Measurements from ENCODE around the gene UBL3.

UBL3 gene, protein sequence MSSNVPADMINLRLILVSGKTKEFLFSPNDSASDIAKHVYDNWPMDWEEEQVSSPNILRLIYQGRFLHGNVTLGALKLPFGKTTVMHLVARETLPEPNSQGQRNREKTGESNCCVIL

DNA sequence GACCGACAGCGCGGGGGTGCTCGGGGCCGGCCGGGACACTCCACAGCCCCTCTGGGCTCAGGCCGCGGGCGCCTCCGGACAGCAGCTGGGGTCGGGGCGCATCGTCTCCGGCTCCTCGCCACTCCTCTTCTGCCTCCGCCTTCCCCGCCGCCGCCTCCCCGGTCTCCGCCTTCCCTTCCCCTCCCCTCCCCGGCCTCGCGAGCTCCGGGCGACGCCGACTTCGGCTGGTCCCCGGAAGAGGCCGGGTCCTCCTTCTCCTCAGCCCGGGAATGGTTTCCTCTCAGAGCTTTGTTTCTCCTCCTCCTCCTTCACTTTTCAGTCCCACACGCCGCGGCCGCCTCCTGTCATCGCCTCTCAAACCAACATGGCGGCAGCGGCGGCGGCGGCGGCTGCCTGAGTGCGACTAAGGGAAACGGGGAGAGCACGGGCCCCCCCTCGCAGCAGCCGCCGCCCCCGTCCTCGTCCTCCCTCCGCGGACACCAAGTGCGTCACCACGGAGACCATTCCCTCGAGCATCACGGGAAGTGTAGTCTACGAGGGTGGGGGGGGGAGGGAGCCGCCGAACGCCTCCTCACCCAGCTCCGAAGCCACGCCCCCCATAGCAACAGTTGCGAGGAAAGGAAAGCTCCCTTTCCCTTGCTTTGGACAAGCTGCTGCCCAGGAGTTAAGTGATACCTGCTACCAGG is at the start of gene UBL3:
UBL3 (minus strand) TSS at position 405 of the 686 bp plus-strand sequence. CDS start 1,079 bp downstream, outside the sequence.
- peak; percentile 84 for DNase-seq

DNA sequence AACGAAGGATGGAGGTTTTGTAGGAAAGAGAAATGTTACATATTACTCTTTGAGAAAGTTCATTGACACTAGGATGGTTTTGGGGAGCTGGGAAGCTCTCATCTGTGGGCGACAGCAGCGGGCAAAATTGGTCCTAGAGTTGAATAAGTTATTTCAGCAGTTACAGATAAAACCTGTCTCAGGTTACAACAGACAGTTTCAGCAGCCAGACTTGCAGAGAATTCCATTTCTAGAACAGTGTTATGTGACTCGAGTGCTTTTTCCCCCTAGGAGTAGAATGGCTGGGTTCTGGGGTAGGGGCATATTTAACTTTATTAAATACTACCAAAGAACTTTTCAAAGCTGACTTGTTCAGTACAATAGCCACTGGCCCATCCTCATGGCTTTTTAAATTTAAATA is 46.7 kb upstream of the UBL3 start:
- no peak for DNase-seq

DNA sequence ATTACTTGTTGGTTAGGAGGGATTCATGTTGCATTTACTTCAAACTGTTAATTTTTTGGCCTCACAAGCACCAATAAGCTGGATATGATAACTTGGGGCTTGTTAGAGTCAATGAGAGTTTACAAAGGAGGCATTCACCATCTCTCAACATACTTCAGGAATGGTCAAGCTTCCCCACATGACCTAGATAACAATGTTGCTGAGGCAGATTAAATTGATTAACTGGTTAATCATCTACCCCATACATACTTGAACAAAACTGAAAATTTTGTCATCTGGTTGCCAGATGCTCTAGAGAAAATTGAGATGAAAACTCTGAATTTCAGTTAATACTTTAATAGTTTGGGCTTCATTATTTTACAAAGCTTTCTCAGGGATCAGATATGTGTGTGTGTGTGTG is 43.0 kb upstream of the UBL3 start:
- no peak for DNase-seq

DNA sequence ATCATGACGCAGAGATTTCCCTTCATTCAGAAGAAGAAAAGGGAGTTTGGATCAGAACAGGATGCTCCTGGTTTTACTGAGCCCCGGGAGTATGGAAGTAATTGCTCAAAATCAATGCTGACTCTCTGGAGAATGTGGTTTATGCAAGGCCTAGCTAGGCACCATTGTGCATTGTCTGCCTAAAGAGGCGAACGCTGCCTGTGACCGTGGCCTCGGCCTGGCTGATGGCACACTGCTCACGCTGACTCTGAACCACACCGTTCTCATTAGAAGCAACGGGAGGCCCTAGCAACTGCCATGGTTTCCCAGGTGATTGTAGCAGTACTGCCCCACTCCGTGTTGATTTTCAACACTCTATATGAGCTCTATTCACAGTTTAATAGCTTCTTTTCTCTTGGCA is 41.7 kb upstream of the UBL3 start:
- DNase-seq = no peak

DNA sequence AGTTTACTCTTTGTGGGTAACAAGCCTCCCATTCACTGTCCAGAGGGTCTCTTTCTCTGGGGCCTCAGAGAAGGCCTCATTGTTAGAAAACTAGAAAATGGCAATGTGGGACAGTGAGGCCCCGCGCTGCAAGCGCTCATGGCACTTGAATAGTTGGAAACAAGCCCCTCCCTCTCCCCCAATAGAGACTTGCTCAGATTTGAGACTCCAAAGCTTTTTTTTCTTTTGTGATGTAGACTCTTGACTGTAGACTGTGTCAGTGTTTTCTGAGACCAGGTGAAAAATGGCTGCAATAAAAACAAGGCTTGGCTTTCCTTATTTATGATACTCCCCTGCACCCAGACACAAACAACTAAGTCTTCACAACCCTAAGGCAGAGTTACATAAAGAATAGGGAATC is 38.7 kb upstream of the UBL3 start:
- DNase-seq = no peak

DNA sequence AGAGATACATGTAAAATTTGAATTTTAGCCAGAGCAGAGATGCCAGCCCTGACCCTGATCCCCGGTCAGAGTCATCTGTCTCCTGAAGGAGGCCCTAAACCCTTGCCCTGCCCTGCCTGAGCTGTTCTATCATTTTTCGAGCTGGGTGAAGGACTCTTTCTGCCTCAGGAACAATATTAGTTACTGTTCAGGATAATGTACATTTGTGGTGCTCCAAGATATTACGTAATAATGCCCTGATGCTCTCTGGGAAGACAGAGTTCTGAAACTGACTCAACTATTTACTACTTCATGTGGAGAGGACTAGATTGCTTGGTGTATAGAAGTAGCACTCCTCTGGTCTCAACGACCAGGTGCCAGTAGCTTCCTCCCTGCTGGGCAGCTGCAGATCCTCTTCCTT is 37.9 kb upstream of the UBL3 start:
- DNase-seq = peak; percentile 43

DNA sequence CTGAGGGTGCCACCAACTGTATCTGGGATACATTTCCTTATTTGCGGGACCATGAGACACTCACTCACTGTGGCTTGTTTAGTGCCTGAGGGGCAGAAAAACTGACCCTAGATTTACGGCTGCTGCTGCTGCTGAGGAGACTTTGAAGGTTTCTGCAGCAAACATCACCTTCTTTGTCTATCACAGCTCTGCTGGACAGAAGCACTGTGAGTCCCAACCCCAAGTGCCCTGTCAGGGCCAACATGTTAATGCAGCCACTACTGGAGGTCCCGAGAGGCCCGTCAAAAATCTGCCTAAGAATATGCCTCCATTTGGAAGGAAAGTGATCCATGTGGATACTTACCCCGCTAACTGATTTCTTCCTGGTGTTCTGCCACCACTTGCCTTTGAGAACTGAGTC is 37.3 kb upstream of the UBL3 start:
- no peak for DNase-seq

DNA sequence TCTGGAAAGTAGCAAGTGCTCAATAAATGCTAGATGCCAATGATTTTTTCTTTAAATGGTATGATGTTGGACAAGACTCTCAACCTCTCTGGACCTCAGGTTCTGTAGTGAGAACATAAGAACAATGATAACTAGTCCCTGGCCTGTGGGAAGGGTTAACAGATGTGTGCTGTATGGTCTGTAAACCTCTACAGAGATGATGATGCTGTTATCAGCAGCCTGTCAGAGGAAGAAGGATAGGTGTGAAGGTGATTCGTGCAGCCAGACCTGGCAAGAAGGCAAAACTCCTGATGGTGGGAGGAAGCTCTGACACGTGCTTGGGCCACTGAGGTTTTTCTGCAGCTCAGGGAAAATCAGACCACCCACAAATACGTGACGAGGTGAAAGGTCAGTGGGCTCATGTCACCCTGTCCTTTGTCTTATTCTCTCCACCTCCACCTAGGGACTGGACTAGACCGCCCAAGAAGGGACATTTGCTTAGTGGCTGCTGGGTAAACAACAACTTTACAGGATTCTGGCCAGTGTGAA is 36.7 kb upstream of the UBL3 start:
- no peak for DNase-seq

DNA sequence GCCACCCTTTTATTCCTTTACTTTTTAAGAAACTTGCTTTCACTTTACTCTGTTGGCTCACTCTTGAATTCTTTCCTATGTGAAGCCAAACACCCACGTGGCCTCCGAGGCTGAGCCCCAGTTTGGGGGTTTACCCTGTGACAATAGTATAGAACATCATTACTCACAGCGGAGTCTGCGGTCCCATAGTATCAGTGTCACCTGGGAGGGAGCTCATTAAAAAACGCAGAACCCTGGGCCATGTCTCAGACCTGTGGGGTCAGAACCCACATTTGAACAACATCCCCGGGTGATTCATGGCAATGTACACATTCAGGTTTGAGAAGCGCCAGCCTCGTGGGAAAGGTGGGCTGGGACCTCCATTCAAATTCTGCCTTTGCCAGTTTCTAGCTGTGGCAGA is 36.0 kb upstream of the UBL3 start:
- DNase-seq = no peak

DNA sequence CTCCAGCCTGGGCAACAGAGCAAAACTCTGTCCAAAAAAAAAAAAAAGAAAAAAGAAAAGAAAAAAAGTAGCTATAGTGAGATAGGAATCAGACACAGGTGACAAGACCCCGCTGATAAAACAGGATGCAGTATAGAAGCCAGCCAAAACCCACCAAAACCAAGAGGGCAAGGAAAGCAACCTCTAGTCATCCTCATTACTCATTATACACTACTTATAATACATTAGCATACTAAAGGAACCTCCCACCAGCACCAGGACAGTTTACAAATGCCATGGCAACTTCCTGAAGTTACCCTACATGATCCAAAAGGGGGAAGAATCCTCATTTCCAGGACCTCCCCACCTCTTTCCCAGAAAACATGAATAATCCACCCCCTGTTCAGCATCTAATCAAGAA is 35.6 kb upstream of the UBL3 start:
- no peak for DNase-seq

DNA sequence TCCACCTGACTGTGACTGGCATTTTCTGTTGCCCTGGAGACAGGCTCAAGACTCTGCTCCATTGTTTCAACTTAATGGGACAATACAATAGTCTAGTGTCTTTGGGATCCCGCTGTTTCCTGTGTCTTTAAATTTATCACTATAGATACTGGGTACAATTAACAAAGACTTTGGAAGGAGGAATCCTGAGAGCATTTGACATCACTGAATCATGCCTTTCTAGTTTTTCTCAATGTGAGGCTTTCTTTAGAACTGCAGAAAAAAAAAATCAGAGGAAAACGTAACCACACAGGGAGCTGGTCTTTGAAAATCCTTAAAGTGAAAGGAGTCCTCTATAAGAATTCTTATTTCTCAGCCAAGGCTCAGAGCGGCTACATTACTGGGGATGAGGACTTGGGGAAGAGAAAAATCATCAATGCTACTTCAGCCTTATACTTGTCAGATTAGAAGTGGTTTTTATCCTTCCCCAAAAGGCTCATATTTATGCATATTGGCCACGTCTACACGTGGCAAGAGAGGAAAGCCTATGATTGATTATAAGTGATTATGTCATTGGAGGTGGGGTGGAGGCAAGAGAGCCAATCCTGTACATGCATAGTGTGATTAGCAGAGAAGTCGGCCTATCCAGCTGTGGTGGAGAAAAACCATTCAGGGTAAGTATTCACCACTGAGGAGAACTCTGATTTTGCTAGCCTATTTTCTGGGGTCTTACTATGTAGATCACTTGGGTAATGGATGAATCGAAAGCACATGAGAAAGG is 34.4 kb upstream of the UBL3 start:
- DNase-seq = no peak

DNA sequence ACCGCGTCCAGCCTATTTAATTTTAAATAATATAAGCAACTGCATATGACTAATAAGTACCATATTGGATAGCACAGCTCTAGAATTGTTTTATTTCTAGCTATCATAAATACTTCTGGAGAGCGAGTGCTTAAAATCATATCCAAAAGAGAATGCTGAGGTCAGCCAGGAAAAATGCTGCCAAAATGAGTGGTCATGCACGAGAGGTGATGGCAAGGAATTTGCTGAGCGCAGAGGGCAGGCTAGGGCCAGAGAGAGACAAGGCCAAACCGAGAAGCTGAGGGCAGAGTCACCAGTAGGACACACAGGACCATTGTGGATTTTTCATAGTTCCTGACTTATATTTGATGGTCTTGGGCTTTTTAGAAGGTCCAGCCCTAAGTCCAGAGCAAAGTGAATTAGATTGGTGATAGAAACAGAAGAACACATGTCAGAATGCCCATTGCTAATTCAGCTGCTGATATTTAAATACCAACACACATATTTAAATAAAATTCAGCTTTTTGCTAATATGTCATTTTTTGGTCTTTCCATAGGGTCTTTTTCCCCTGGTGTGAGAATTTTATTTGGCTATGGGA is 33.6 kb upstream of the UBL3 start:
- DNase-seq = no peak

DNA sequence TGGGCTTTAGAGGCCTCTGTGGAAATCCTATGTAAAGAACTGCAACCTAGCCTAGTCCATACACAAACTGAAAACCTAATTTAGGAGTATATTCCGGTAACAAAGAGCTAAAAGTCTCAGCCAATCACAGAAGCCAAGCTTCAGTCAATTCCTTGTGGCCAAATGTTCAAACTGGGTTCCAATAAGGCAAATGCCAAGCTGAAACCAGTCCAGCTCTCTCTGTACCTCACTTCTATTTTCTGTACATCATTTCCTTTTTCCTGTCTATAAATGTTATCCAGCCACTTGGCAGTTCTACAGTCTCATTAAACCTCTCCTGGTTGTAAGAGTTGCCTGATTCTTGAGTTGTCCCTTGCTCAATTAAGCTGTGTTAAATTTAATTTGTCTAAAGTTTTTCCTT is 31.7 kb upstream of the UBL3 start:
- DNase-seq = no peak

DNA sequence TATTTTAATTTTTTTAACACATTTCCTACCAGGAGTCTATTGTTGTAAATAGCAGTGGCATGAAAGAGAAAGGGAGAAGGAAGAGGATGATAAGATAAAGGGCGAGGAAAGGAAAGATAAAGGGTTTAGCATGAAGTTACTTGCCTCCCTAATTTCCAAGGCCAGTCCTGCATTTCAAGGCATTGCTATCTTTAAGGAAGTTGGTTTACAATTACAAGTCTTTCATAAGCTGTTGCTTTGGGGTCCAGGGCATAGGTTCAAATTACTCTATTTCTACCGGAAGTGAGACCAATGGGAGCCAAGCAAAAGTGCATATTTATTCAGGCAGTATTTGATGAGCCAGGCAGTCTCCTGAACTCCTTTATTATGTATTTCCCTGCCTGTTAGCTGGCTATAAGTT is 27.7 kb upstream of the UBL3 start:
- no peak for DNase-seq

DNA sequence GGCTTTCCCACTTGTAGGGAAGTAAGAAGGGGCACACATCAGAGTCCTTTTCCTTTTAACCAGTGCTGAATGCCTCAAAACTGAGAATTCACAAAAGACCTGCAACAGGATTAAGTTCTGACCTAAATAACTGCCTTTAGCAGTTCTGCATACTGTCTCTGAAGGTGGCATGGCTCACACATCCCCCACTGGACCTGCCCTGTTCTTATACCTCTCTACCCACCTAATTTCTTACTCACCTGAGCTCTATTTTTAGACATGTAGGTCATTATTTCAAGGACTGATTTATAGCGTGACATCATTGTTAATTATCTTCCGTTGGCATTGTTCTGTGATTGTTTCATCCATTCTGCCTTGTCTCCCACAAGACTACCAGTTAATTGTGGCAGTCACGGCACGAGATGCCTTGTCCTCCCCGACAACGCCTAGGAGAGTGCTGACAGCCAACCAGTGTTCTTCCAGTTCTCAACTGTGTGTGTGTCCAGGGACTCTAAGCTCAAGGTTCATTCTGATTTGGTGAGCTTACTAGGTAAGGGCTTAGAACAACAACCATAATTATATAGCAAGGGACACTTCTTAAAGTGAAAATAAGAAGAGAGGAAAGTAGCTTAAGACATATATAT is 27.1 kb upstream of the UBL3 start:
- DNase-seq = no peak

DNA sequence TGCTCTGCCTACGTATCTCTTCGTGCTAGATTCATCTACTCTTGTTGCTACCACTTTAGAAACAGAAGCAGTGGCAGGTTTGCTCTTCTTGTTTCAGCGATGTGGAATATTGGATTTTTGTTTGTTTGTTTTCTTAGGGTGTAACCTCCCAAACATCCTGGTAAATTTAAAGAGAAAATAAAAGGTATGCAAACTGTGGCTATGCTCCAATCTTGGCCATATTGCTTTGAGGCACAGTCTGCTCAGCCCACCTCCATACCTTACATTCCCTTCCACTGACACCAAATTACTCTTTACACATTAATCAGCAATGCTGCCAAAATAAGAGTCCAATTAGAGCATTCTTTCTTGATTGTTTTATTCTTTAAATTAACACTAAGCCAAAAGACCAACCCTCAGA is 25.2 kb upstream of the UBL3 start:
- no peak for DNase-seq

DNA sequence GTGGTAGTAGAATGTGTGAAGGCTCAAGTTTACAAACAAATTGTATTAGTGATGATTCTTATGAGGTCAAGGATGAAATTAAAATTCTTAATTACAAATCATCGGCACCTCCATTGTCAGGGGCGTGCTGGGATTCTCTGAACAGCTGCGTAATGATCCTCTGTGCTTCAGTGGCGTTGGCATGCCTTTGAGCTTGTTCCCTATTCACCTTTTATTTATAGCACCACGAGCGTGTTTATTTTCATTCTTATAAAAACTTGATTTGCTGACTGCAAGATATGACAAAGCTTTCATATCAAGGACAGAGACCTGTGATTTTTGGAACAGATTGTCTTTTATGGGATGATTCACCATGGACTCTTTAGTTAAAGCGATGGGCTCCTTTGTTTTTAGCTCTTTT is 18.2 kb upstream of the UBL3 start:
- DNase-seq = no peak

DNA sequence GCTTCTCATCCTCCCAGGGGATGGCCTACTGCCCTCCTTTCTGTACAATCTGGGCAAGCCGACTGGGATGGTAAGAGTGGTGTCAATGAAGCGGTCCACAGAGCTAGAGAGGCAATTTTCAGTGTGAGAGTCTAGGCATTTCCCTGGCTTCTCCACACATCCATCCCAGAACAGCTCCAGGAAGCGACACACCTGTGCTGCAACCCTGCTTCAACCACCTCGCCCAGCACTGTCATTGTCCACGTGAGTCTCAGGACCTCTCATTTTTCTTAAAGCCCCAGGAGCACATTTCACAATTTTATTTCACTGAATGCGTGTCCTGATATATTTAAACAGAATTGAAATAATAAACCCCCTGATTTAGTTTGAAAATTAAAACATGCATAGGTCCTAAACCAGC is 15.5 kb upstream of the UBL3 start:
- DNase-seq = no peak

DNA sequence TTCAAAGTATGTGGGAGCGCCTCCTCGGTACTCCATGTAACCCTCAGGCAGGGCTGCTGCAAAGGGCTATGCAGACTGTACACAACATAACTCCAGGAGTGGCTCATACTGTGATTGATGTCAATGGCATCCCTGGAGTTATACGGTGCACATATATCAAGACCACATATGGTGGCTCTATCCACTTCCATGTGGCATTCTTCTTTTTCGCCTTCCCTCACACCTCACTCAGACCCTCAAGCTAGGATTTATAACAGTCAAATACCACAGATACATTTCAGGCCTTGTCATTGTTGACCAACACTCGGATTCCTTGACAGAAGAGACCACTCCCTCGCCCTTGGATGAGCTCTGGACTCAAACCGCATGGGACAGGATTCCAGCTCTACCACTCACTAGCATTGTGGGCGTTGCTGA is 11.3 kb upstream of the UBL3 start:
- no peak for DNase-seq

DNA sequence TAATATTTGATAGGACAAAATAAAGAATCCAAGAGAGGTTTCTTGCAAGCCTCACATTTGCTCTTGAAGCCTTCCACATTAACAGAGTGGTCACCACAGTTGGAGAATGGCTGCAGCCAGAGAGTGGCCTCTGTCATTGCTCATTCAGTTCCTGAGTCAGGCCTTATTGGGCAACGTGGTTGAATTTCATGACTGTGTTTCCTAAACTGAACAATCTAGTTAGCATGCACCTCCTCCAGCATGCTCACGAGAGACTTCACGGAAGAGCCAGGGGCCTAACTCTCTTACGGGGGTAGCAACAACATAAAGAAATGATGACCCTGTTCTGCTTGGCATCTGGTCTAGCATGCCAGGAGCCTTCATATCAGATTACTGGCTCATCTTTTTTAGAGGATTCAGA is 9.6 kb upstream of the UBL3 start:
- no peak for DNase-seq

DNA sequence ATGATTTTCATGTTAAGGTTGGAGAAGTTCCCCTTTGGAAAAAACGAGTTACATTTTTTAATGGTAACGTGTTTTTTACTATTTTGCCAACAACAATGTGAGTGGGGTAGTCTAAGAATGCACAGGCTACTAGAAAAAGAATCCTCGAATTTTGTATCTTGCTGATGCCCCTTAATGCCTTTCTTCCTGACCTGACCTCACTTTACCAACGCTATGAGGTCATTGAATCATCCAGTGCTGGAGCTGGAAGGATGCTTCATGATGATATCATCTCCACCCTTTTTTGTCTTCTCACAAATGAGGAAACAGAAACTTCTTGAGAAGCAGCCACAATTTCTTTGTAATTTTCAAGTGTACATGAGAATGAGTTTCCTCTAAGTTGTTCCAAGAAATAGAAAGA is 8.2 kb upstream of the UBL3 start:
- no peak for DNase-seq

DNA sequence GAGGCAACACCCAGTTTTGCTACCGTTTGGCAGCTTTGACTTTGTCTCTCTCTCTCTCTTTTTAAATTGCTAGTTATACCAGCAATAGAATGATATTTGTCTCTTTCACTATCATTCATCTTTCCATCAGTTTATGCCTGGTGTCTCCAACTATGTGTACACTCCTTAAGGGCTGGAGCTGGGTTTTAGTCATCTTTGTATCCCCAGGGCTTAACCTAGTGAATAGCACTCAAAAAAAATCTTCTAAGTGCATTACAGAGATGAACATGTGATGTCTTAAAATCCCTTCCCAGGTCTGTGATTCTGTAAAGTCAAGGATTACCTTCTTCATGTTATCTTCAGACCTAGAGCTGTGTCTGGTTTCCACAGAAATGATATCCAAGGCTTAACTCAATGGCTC is 7.8 kb upstream of the UBL3 start:
- no peak for DNase-seq

DNA sequence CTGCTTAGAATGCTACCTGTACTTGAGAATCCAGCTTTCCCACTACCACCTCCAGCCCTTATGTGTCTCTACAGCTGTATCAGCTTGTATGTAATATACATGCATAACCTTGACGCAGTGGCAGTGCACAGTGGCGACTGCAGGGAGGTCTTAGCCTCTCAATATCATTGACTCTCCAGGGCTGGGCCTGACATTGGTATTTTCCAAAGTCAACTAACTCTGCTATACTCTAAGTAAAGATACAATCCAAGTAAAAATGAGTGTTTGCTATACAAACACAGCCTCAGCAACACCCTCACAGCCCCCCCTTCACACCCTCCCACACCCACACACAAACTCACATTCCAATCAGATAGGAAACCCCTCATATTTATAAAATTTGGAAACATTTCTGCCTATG is 6.7 kb upstream of the UBL3 start:
- no peak for DNase-seq

DNA sequence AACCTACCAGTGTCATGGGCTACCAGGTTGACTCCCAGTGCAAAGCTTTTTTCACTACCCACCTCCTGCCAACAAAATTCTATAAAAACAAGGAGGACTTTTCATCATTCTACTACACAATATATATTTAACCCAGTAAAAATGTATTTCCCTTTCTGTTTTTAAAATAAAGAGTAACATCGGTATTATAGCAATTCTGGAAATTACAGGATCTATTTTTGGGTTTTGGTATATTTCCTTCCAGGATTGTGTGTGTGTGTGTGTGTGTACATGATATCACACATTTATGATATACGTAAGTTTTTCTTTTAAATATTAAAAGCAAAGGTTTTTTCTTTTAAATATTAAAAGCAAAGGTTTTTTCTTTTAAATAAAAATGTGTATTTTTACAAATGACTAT is 6.0 kb upstream of the UBL3 start:
- DNase-seq = no peak

Data from NCI-H510A treated with DMSO at 0.1 percent for 48 hours (cell line).